Uterus (tissue), 4 donors: Measurements from ENCODE around the gene SNX33. TPM values are rescaled to one million over a fixed set of nuclear protein-coding genes. Genes with fewer than 3 reads are reported as not detected.
"Not testable (repeated sequence)": the region's sequence is repeated elsewhere in the genome, so short reads cannot be mapped to it uniquely, and the experiment has no call there.

Source experiments
- DNase-seq, 2 donors: peaks; one replicate each; pipeline ENCODE4 v3.0.0-alpha.2; 2019 to 2020
- H3K27ac ChIP-seq, 2 donors: fragments of 200-600 bp; sonication (generic); 1 replicate in 1 of 2; 2 replicates in 1 of 2; pipeline ENCODE4 v1.5.1; 2016 to 2018
- H3K27me3 ChIP-seq, 2 donors: fragments of 200-600 bp; sonication (generic); one replicate each; pipeline ENCODE4 v1.5.1; 2018 to 2019; ENCODE audit warnings: control low read depth in 1 of 2
- H3K36me3 ChIP-seq, 2 donors: fragments of 200-600 bp; sonication (generic); one replicate each; pipeline ENCODE4 v1.5.1; 2019; ENCODE audit warnings: control low read depth in 1 of 2
- H3K4me1 ChIP-seq, 2 donors: fragments of 200-600 bp; sonication (generic); one replicate each; pipeline ENCODE4 v1.5.1; 2018 to 2019; ENCODE audit warnings: control low read depth in 1 of 2
- H3K4me3 ChIP-seq, 2 donors: fragments of 200-600 bp; sonication (generic); 1 replicate in 1 of 2; 2 replicates in 1 of 2; pipeline ENCODE4 v1.5.1; 2018 to 2019; ENCODE audit warnings: mild to moderate bottlenecking in 1 of 2
- H3K9me3 ChIP-seq, 2 donors: fragments of 200-600 bp; sonication (generic); one replicate each; pipeline ENCODE4 v1.5.1; 2019; ENCODE audit warnings: control low read depth in 1 of 2
- POLR2A ChIP-seq, 2 donors: fragments of 450-650 bp; IDR thresholded peaks; one replicate each; pipeline ENCODE4 v1.6.1; 2016; ENCODE audit warnings: antibody characterized with exemption in 2 of 2, mild to moderate bottlenecking in 1 of 2, moderate library complexity in 1 of 2
- intact Hi-C: fragments of 100-400 bp; cut with DNase I; formaldehyde crosslinking; loops from one replicate; pipeline ENCODE4 v1.15.1; 2023; ENCODE audit warnings: low total_unique reads
- total RNA-seq, 4 donors: library from RNA; depleted of rRNA in 3 of 4; stranded (reverse); fragments of >200 nt in 3 of 4; gene quantifications; one replicate each; pipeline versions ENCODE4 v1.1.0 to v1.2.4, GENCODE V29; 2014 to 2023
- TF ChIP-seq, protein P1 (sequence below), 4 experiments: fragments of 200-600 bp in 2 of 4; fragments of 450-650 bp in 2 of 4; sonication (generic) in 2 of 4; IDR thresholded peaks; one replicate each; pipeline ENCODE4 v1.5.1; 2016 to 2019; ENCODE audit warnings: antibody characterized with exemption in 4 of 4, mild to moderate bottlenecking in 2 of 4, moderate library complexity in 1 of 4
- donor health status: DM: yes; HTN: yes; CAD: no.

SNX33 gene
- total RNA-seq, 4 donors from 2014 or later = 8.7 to 43.6 (median 28.2) TPM

- intact Hi-C loops = no loop called here
- no peak for TF ChIP-seq POLR2A (IDR thresholded peaks at IDR 0.05)
- TF ChIP-seq, protein P1, sequence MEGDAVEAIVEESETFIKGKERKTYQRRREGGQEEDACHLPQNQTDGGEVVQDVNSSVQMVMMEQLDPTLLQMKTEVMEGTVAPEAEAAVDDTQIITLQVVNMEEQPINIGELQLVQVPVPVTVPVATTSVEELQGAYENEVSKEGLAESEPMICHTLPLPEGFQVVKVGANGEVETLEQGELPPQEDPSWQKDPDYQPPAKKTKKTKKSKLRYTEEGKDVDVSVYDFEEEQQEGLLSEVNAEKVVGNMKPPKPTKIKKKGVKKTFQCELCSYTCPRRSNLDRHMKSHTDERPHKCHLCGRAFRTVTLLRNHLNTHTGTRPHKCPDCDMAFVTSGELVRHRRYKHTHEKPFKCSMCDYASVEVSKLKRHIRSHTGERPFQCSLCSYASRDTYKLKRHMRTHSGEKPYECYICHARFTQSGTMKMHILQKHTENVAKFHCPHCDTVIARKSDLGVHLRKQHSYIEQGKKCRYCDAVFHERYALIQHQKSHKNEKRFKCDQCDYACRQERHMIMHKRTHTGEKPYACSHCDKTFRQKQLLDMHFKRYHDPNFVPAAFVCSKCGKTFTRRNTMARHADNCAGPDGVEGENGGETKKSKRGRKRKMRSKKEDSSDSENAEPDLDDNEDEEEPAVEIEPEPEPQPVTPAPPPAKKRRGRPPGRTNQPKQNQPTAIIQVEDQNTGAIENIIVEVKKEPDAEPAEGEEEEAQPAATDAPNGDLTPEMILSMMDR (IDR thresholded peaks at IDR 0.05) = no peak
- H3K4me1 ChIP-seq = peaks cover 4 to 21% of the 10 kb centered on the region in 2 donors
- H3K9me3 ChIP-seq = no peaks in the 10 kb centered on the region
- H3K36me3 ChIP-seq = no peaks in the 10 kb centered on the region
- H3K27ac ChIP-seq = peak overlapping the region; percentile 40 to 45
- no peaks in the 10 kb centered on the region for H3K27me3 ChIP-seq
- no peak overlapping the region for H3K4me3 ChIP-seq
- peak in 1 of 2 donors; percentile 61 for DNase-seq
These were observed 28.1 kb downstream of the SNX33 start for GRCh38 chr15:75675579-75676404.

DNA sequence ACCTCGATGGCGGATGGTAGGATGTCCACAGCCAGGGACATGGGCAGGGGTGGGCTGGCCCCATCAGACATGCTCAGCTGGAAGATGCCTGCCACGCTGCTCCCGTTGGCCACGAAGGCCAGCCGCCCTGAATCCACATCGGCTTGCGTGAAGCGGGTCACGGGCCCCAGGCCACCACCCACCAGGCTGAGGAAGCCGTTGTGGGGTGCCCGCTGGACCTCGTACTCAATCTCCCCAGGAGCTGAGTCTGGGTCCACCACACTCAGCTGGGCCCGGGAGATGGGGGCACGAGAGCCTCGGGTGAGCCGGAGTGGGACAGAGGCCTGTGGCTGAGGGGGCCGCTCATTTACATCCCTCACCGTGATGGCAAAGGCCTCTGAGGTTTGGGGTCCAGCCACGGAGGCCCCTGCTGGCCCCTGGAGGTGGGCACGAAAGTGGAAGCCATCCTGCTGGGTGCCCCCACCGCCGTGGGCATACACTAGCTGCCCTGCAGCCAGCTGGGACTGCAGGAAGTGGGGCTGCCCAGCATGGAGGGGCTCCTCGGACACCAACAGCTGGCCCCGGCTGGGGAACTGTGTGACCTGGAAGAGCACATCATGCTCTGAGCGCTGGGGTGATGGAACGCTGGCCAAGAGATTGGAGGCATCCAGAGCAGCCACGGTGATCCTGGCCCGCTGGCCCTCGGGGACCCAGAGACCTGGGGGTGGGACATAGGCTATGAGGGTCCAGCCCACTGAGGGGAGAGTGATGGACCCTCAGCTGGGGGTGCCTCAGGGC, 29.2 kb downstream of the SNX33 start:
- no peak for DNase-seq
- Histone ChIP-seq H3K4me1 (peaks cover 4 to 21% of the 10 kb centered on the region in 2 donors), H3K27ac (no peak overlapping the region), H3K36me3 (no peaks in the 10 kb centered on the region), H3K9me3 (no peaks in the 10 kb centered on the region), H3K4me3 (no peak overlapping the region), H3K27me3 (no peaks in the 10 kb centered on the region)
- no peak for TF ChIP-seq POLR2A (IDR thresholded peaks at IDR 0.05)
- TF ChIP-seq, protein P1 (IDR thresholded peaks at IDR 0.05) = no peak
- intact Hi-C loops = no loop called here

DNA sequence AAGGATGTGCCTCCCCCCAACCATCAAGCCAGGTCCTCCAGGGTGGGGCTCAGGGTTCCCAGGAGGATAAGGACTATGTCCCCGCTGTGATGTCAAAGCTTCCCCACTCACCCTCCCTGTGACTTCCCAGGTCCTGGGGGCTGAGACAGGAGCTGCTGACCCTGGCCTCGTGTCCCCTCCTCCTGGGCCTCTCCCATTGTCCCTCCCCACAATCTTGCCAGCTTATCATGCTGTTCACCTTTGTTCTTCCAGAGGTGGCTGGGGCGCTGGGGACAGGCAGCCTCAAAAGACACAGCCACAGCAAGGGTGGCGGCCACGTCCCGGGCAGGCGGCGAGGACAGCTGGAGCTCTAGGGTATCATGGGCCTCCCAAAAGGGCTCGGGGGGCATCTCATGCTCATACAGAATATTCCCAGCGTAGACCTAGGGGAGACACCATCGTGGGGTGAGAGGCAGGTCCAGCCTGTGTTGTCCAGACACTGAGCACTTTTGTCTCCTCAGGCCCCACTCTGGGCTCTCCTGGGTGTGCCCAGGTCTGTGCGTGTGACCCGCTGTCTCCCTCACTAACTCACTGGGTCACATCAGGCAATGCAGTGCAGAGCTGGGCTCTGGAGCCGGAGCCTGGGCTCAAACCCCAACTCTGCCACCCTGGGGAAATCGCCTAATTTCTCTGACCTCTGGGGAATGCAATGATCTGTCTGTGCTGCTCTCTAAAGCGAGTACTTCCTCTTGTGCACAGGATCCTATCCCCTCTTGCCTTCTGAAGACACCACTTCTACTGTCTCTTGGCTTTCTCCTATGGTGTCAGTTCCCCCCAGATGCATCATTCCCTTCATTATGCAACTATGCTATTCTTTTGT, 30.0 kb downstream of the SNX33 start:
- Histone ChIP-seq H3K27ac (no peak overlapping the region), H3K36me3 (no peaks in the 10 kb centered on the region), H3K4me1 (peaks cover 0 to 16% of the 10 kb centered on the region in 2 donors), H3K27me3 (no peaks in the 10 kb centered on the region), H3K9me3 (no peaks in the 10 kb centered on the region), H3K4me3 (no peak overlapping the region)
- TF ChIP-seq, protein P1 (IDR thresholded peaks at IDR 0.05) = no peak
- no peak for TF ChIP-seq POLR2A (IDR thresholded peaks at IDR 0.05)
- intact Hi-C loops = no loop called here
- no peak for DNase-seq

DNA sequence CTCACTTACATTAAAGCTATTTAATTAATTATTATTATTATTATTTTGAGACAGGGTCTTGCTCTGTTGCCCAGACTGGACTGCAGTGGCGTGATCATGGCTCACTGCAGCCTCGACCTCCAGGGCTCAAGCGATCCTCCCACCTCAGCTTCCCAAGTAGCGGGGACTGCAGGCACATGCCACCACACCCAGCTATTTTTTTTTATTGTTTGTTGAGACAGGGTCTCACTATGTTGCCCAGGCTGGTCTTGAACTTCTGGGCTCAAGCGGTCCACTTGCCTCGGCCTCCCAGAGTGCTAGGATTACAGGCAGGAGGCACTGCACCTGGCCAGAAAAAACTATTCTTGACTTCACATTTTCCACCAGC, 30.6 kb downstream of the SNX33 start:
- intact Hi-C loops, H3K4me1 ChIP-seq, H3K36me3 ChIP-seq, DNase-seq, H3K4me3 ChIP-seq, H3K9me3 ChIP-seq, H3K27ac ChIP-seq, H3K27me3 ChIP-seq: not testable (repeated sequence)

- intact Hi-C loops = loop anchor here (5.0 kb wide), 1 partner anchor 43 kb away; no protein-coding TSS in a partner anchor
These were observed 32.5 kb downstream of the SNX33 start for GRCh38 chr15:75680007-75680789.

More at GRCh38 chr15:75680007-75680789, 32.5 kb downstream of the SNX33 start:
- Histone ChIP-seq H3K36me3 (no peaks in the 10 kb centered on the region), H3K4me1 (no peaks in the 10 kb centered on the region), H3K27ac (no peak overlapping the region), H3K4me3 (no peak overlapping the region), H3K9me3 (no peaks in the 10 kb centered on the region), H3K27me3 (no peaks in the 10 kb centered on the region)
- TF ChIP-seq POLR2A (IDR thresholded peaks at IDR 0.05) = no peak
- no peak for DNase-seq
